ENCODE results near the gene KCNMA1.

Gene KCNMA1

GRCh38 chr10:77518910-77519274 lies 118.7 kb downstream of the KCNMA1 start:
- DNase-seq (ENCODE audit: extremely low read depth, insufficient read length) = no peak
- Histone ChIP-seq H3K4me3 (replicated peaks; ENCODE audit: low read depth, low read length) (no peak overlapping the region), H3K27me3 (replicated peaks; ENCODE audit: control insufficient read depth, insufficient read depth, low read length) (no peaks in the 10 kb centered on the region; the same call in 1 of the 2 replicates), H3K36me3 (ENCODE audit: control insufficient read depth, insufficient read depth, low read length) (no peaks in the 10 kb centered on the region)
- TF ChIP-seq CTCF (IDR thresholded peaks at IDR 0.05; ENCODE audit: insufficient read depth, low read length, poor library complexity, severe bottlenecking) = no peak

- no peaks in the 10 kb centered on the region; the same call in 1 of the 2 replicates for H3K27me3 ChIP-seq (replicated peaks; ENCODE audit: control insufficient read depth, insufficient read depth, low read length)
- no peaks in the 10 kb centered on the region for H3K36me3 ChIP-seq (ENCODE audit: control insufficient read depth, insufficient read depth, low read length)
- H3K4me3 ChIP-seq (replicated peaks; ENCODE audit: low read depth, low read length) = no peak overlapping the region
- DNase-seq (ENCODE audit: extremely low read depth, insufficient read length) = no peak
- TF ChIP-seq CTCF (IDR thresholded peaks at IDR 0.05; ENCODE audit: insufficient read depth, low read length, poor library complexity, severe bottlenecking) = no peak
Observed at GRCh38 chr10:77518241-77518909, 119.2 kb downstream of the KCNMA1 start.

- Histone ChIP-seq H3K27me3 (replicated peaks; ENCODE audit: control insufficient read depth, insufficient read depth, low read length) (no peaks in the 10 kb centered on the region; the same call in 1 of the 2 replicates), H3K4me3 (replicated peaks; ENCODE audit: low read depth, low read length) (no peak overlapping the region), H3K36me3 (ENCODE audit: control insufficient read depth, insufficient read depth, low read length) (no peaks in the 10 kb centered on the region)
- no peak for DNase-seq (ENCODE audit: extremely low read depth, insufficient read length)
- no peak for TF ChIP-seq CTCF (IDR thresholded peaks at IDR 0.05; ENCODE audit: insufficient read depth, low read length, poor library complexity, severe bottlenecking)
Observed at GRCh38 chr10:77516575-77516974, 121.0 kb downstream of the KCNMA1 start.

- Histone ChIP-seq H3K27me3 (replicated peaks; ENCODE audit: control insufficient read depth, insufficient read depth, low read length) (no peaks in the 10 kb centered on the region; the same call in 1 of the 2 replicates), H3K36me3 (ENCODE audit: control insufficient read depth, insufficient read depth, low read length) (no peaks in the 10 kb centered on the region), H3K4me3 (replicated peaks; ENCODE audit: low read depth, low read length) (no peak overlapping the region)
- no peak for TF ChIP-seq CTCF (IDR thresholded peaks at IDR 0.05; ENCODE audit: insufficient read depth, low read length, poor library complexity, severe bottlenecking)
- DNase-seq (ENCODE audit: extremely low read depth, insufficient read length) = no peak
Observed at GRCh38 chr10:77514870-77515269, 122.7 kb downstream of the KCNMA1 start.

GRCh38 chr10:77513781-77514331 lies 123.8 kb downstream of the KCNMA1 start:
- DNase-seq (ENCODE audit: extremely low read depth, insufficient read length) = no peak
- no peaks in the 10 kb centered on the region; the same call in 1 of the 2 replicates for H3K27me3 ChIP-seq (replicated peaks; ENCODE audit: control insufficient read depth, insufficient read depth, low read length)
- H3K4me3 ChIP-seq (replicated peaks; ENCODE audit: low read depth, low read length) = no peak overlapping the region
- H3K36me3 ChIP-seq (ENCODE audit: control insufficient read depth, insufficient read depth, low read length) = no peaks in the 10 kb centered on the region
- no peak for TF ChIP-seq CTCF (IDR thresholded peaks at IDR 0.05; ENCODE audit: insufficient read depth, low read length, poor library complexity, severe bottlenecking)
